NCI-H526 treated with DMSO at 0.1 percent for 48 hours (cell line): Measurements from ENCODE around the gene FARP2.

ENCODE experiments used
- DNase-seq: peaks from one replicate; lab custom pipeline; 2025; lab: John Stamatoyannopoulos, UW

Gene FARP2

DNA sequence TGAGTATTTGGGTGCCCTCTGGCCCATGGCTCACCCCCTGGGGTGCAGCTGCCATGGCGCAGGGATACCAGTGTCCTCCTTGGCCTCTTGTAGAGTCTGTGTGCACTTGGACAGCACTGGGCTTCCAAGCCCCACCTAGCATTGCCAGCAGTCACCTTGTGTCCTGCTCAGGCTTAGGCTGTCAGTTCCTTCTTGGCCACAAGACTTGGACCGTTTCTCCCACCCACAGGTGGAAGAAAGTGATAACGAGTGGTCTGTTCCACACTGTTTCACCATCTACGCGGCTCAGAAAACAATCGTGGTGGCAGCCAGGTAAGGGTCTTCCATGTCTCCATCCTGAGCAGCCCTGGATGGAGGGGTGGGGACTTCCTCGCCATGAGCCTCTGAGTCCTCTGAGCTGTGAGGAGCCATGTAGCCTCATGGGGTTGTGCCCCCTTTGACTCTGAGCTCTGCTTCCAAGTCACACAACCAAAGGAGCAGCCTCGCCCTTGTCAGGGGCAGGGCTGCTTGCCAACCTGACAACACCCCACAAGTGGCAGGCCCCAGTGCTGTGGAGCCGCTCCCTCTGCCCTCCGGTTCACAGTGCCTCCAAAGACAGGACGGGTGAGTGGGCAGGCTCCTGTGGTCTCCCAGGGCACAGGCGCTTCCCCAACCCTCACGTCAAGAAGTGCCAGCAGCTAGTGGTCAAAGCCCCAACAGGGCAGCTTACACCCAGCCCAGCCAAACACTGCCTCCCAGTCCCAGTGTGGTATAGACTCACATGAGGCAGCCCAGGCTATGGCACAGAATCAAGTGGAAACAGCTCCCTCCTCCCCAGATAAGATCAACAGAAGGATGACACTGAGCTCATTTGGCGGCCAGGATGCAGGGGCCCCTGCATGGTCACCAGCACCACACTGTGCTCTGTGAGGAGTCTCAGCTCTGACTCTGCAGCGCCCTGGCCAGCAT is 133.9 kb downstream of the FARP2 start:
- DNase-seq = no peak

DNA sequence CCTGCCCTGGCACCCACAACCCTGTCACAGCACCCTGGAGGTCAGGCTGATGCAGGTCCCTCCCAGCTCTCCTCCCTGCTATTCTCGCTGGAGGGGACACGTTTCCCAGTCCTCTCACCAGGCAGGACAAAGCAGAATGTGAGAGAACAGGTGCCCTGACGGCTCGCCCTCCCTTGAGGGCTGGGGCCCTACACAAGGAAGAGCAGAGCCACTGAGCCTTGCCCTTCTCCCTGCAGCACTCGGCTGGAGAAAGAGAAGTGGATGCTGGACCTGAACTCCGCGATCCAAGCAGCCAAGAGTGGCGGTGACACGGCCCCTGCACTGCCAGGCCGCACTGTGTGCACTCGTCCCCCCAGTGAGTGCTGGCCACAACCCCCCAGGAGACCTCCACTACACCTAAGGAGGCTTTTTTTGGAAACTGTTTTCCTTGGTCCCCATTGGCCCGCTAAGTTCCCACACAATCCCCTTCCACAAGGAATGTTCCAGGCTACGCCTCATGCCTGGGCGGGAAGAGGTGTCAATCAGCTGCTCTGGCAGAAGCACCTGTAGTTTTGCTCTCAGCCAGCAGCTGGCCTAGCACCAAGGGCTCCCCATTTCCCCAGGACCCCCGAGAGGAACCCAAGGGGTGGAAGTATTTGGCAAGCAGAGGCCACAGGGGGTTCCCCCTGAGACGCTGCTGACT is 134.9 kb downstream of the FARP2 start:
- no peak for DNase-seq

GRCh38 chr2:241491549-241492173 is 135.6 kb downstream of the FARP2 start:
- no peak for DNase-seq

- no peak for DNase-seq
Measured at GRCh38 chr2:241492174-241492565, 136.1 kb downstream of the FARP2 start.

- DNase-seq = no peak
Measured at GRCh38 chr2:241493092-241493491, 137.0 kb downstream of the FARP2 start.

DNA sequence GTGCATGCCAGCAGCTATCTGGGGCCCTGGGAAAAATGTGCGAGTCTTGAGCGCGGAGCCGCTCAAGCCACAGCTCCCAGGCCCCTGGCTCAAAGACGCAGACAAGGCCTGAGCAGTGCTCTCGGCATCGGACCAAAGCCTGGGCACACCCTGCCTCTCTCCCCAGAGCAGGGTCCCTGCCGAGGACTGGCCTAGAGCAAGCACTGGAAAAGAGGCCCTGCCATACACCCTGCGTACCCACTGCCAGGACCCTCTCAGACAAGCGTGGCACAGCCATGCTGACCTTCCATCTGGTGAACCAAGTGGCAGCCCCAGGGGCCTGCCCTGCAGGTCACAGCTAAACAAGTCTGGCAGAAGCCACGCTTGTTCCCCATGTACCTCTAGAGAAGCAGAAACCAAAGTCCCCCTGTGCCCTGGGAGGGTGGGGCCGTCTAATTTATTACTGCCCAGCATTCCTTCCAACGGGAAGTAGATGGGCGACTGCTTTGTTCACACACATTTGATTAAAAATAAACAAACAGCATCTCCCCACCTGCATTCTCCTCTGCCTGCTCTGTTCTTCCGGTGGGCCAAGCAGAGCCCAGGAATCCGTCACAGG is 138.3 kb downstream of the FARP2 start:
- no peak for DNase-seq

DNA sequence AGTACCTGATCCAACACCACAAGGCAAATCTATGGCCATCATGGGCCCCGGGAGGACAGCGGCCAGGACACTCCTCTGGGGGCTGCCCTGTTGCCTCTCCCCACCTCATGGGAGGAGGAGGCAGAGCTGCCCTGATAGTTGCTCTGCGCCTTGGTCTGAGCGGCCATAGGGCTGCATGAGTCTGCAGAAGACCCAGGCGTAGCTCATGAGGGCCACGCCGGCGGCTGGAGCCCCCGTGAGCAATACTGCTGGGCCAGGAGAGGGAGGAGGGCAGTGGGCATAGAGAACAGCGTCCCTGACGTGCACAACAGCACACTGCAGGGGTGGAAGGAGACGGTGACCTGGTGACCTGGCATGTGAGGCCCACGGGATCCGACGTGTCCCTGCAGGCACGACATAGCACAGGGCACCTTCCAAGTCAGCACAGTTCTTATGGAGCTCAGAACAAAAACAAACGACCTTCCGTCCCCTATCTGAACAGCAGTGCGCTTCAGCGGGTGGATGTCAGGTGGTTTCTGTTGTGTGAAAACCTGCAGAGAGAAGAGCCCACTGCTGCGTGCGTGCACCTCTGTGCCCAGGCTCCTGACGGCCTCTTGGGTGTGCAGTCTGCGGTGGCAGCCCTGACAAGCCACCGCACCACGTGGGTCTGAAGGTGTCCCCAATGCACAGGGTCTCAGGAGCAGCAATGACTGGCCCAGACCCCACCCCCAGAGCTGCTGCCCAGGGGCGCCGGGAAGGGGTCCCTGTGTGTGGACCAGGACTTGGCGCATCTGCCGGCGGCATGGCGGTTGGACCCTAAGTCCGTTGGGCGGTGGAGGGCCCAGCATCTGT is 139.3 kb downstream of the FARP2 start:
- no peak for DNase-seq

GRCh38 chr2:241496003-241496707 is 140.1 kb downstream of the FARP2 start:
- DNase-seq = no peak

DNA sequence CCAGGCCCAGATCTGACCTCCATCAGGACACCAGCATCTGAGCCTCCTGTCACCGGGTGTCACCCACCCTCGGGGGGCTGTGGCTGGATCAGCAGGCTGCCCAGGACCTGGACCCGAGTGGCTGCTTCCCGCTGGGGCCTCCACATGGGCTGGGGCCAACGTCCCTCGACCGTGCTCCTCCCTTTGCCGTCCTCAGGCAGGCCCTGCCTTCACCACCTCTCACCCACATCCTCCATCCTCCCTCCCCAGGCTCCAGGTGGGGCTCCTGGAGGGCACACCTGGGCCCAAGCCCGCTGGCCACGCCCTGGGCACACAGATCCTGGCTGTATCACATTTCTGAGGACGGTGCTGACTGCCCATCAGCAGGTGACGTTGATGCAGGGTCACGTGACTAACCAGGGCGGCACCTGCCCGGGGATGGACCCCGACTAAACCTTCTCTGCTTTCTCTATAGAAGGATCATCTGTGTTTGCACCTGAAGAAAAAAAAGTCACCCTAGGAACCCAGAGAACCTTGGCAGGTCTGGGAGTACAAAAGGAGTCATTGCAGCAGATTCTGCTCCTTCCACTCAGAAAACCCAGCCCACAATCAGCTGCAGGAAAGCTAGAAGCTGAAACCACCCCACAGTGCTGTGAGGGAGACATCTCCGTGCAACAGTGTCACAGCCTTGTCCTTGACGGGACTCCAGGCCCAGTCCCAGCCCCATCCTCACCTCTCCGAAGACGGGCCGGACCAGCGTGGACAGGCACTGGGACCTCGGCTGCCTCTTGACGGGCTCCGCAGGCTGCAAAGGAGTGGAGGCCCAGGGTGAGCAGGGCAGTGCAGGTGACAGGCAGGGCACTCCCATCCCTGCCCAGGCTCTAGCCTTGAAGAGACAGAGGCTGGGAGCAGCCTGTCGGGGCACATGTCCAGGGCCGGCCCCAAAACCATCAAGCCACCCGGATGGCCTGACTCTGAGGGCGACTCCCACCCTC is 141.1 kb downstream of the FARP2 start:
- no peak for DNase-seq

- no peak for DNase-seq
Measured at GRCh38 chr2:241498115-241499070, 142.3 kb downstream of the FARP2 start.

DNA sequence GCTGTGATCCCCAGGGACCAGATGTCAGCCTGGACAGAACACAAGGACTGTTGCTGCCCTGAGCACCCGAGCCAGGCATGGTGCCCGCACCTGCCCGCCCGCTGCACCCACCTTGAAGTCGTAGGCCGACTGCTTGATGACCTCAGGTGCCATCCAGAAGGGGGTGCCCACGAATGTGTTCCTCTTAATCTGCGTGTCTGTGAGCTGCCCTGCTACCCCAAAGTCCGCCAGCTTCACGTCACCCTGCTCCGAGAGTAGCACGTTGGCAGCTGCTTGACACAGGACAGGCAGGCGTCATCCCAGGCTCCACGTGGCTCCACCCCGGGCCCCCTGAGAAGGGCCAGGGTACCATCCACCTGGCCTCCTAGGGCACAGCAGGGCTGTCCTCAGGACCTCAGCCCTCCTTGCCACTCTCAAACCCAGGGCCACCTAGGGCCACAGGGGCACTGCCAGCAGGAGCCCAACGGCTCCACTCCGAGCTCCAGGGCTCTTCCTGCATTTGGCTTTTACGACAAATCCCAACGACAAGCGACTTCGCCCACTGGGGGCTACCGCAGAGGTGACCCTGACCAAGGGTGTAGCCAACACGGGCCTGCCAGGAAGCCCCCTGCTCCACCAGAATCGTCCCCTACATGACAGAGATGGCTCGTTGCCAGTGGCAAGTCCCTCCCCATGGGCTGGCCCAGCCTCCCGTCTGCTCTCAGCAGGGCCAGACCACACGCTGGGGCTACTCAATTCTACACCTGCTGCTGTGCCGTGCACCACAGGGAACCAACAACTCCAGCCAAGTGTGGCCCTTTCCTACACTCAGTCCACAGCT is 143.3 kb downstream of the FARP2 start:
- no peak for DNase-seq

DNA sequence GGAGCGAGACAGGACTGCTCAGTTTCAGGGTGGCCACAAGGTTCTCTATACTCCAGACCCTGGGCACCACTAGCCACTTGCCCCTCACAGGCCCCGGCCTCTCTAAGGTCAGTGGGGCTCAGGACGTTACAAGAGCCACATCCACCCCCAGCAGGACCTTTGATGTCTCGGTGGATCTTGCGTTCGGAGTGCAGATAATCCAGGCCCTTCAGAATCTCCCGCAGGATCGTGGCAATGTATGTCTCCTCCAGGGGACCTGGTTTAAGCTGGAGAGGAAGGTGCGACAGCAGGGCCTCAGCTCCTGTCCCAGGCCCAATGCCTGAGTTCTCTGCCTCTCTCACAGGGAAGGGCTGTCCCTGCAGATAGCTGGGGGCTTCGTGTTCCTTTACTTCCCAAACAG is 143.9 kb downstream of the FARP2 start:
- DNase-seq = no peak

- DNase-seq = no peak
Measured at GRCh38 chr2:241500431-241500975, 144.4 kb downstream of the FARP2 start.

DNA sequence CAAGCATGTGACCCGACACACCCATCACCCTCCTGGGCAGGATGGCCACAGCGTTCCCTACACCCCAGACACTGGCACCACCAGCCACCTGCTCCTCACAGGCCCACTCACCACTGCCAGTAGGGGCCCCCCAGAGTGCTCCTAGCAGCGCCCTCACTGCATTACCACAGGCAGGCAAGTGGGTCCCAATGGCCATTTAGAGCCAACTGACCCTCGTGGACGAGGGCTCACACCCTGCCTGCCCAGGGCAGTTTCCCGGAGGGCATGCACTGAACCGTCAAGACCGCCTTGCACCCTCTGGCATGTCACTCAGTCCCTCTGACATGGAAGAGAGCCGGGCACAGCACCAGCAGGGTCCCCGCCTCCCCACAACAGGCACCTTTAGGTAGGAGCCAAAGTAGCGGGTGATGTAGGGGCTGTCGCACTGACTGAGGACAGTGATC is 145.0 kb downstream of the FARP2 start:
- no peak for DNase-seq

- no peak for DNase-seq
Measured at GRCh38 chr2:241501551-241501950, 145.5 kb downstream of the FARP2 start.

DNA sequence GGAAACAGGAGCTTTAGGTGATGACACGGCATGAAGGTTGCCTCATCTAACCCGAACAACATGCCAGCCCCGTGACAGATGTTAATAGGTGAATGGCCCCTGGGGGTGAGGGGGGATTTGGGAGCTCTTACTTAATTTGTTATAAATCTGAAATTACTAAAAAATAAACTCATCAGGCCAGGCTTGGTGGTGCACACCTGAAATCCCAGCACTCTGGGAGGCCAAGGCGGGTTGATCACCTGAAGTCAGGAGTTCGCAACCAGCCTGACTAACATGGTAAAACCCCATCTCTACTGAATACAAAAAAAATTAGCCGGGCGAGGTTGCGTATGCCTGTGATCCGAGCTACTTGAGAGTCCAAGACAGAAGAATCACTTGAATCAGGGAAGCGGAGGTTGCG is 146.2 kb downstream of the FARP2 start:
- DNase-seq = no peak

DNA sequence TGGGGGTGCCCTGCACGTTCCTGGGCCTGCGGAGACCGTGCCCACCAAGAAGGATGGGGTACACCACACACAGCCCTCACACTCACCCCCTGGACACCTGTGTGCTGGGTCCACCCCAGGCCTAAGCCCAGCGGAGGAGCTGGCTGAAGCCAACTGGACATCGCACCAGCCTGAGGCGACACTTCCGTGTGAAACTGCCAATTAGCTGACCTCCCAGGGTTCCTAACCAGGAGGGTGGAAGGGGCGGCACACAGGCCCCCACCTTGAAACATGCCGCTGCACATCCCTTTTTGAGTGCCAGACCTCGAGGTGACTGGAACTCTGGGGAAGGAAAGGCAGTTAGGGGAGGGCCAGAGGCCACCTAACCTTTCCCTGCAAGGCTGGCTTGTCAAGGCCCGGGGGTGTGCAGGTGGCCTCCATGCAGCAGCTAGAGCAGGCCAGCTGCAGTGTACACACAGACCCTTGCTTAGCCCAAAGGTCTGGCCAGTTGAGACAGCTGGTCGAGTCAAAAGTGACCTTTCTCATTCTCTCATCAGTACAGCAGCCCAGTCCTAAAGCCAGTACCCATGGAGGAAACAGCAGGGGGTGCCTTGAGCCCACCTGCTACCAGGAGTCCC is 147.8 kb downstream of the FARP2 start:
- DNase-seq = no peak
